GM15510 (cell line): ENCODE measurements around the gene CREB1.

Experiments used
- POLR2A ChIP-seq: IDR thresholded peaks from 3 replicates; pipeline ENCODE4 v1.6.1; 2011; ENCODE audit warnings: borderline replicate concordance; ENCODE audit not compliant: insufficient read length; ENCODE audit errors: extremely low read depth

CREB1 gene

GRCh38 chr2:207561386-207562080, 31.8 kb downstream of the CREB1 start:
- TF ChIP-seq POLR2A: no peak

- TF ChIP-seq POLR2A: no peak
These were observed 36.2 kb downstream of the CREB1 start for GRCh38 chr2:207565736-207566500.

DNA sequence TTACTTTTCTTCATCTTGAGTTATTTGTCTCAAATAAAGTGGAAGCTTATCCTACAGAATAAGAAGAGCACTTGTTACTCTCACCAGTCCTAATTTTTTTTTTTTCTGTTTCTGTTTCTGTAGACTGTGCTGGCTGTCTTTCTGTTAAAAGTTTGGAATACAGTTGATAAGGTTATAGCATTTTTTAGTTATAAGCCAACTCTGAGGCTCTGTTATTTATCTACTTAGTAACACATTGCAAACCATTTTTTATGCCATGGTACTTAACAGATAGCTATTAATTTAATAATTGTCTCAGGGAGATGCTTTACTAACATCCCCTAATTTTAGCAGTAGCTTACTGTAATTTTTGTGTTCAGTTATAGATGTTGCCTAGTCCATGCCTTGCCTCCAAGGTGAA, 37.9 kb downstream of the CREB1 start:
- no peak for TF ChIP-seq POLR2A

DNA sequence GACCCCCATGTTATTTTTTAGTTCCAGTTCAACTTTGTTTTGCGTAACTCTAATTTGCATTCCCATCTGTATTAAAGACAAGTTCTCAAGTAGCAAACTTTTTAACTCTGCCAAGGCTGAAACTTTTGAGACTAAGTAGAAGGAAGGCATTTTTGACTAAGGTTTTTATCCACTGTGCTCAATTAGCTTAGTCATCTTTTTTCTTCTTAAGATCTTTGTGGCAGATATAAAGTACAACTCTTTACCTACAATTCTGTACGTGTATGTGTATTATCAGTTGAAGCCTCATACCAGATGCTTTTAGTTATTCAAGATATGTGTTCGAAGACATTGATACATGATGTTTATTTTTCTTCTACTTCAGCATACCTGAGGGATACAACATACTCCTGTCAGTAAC, 41.6 kb downstream of the CREB1 start:
- TF ChIP-seq POLR2A: no peak

- TF ChIP-seq POLR2A: no peak
These were observed 55.2 kb downstream of the CREB1 start for GRCh38 chr2:207584952-207585351.

DNA sequence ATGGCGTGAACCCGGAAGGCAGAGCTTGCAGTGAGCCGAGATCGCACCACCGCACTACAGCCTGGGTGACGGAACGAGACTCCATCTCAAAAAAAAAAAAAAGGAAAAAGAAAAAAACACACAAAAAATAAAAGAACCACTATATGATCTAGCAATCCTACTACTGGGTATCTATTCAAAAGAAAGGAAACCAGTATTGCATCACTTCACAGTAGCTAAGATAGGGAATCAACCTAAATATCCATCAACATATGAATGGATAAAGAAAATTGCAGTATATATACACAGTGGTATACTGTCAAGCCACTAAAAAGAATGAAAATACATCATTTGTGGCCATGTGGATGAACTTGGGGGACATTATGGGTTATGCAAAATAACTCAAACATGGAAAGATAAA, 57.5 kb downstream of the CREB1 start:
- TF ChIP-seq POLR2A: no peak

- TF ChIP-seq POLR2A: no peak
These were observed 59.4 kb downstream of the CREB1 start for GRCh38 chr2:207589143-207589542.

- TF ChIP-seq POLR2A: no peak
These were observed 63.5 kb downstream of the CREB1 start for GRCh38 chr2:207593277-207593676.

GRCh38 chr2:207594264-207594663, 64.5 kb downstream of the CREB1 start:
- TF ChIP-seq POLR2A: no peak

DNA sequence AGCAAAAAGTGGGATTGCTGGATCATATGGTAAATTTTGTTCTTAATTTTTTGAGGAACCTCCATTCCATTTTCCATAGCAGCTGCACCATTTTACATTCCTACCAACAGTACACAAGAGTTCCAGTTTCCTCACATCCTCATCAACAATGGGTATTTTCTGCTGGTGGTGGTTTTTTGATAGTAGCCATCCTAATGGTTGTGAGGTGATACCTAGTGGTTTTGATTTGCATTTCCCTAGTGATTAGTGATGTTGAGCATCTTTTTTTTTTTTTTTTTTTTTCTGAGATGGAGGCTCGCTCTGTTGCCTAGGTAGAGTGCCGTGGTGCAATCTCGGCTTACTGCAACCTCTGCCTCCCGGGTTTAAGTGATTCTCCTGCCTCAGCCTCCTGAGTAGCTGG, 65.0 kb downstream of the CREB1 start:
- TF ChIP-seq POLR2A: no peak

- no peak for TF ChIP-seq POLR2A
These were observed 69.9 kb downstream of the CREB1 start for GRCh38 chr2:207599636-207600035.

DNA sequence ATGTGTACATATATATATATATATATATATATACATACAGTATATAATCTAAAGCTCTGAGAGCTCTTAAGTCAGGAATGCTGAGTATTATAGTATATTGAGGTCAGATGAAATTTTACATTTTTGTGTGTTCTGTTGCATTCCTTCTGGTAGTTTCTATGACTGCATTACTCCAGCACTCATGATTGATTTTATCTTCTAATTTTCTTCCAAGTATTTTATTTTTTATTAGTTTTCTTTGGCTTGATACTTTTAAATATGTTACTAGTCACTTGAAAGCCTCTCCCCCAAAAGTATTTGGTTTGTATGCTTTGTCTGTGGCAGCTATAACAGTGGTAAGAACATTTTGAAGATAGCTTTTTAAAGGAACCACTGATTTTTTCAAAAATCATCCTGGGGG, 70.5 kb downstream of the CREB1 start:
- TF ChIP-seq POLR2A: no peak

DNA sequence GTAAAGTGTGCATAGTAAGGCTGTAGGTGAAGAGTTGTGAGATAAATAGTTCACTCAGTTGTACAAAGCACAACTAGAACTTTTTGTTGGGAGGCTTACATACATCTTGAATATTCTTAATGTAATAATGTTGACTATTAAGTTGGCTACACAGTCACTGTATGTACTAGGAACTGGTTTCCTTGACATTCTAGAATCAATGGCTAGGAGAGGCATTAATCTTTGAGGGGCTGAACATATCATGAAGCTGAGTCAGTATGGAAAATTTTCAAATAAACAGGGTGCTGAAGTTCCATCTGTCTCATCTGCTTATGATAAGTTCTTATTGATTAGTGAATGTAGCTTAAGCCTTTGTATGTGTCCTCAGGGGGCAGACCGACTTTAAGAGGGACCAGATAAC, 72.0 kb downstream of the CREB1 start:
- no peak for TF ChIP-seq POLR2A

DNA sequence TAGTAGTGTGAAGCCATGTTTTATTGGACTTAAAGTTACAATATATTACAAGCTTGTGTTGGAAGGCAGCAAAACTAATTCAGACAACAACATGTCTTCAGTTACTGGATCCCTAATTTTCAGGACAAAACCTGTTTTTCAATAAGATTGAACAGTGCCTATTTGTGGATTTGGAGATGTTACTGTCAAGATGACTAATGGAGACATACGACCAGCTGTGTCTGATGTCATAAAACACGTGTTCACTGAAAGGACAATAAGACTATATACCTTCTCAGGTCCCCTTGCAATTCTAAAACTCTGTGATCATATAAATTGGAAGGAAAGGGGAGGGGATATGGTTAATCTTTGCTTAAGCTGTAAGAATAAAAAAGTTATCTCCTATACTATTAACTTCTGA, 73.7 kb downstream of the CREB1 start:
- TF ChIP-seq POLR2A: no peak

DNA sequence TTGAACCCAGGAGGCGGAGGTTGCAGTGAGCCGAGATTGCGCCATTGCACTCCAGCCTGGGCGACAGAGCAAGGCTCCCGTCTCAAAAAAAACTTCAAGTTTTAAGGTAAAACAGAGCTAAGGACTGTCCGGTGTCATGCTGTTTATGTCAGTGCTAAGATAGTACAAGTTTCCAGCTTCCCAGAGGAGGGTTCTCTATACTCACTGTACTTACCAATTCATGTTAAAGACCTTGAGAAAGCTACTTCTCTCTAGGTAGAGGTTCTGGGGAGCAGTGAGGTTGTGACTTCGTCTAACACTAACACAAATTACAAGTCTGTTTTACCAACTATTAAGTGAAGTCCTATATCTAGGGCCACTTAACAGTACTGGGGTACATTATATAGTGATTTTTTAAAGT, 76.6 kb downstream of the CREB1 start:
- TF ChIP-seq POLR2A: no peak

DNA sequence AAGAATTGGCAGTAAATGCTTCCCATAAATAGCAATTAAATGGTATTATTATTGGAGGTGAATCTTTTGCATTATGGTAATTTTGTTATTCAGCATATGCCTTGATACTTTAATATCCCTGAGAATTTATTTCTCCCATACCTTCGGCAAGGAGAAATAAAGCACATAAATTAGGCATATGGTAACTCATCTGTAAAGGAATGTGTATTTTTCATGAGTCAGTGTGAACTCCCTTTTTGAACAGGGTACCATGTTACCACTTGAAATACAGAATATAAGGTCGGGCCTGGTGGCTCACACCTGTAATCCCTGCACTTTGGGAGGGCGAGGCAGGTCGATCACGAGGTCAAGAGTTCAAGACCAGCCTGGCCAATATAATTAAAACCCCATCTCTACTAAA, 77.1 kb downstream of the CREB1 start:
- TF ChIP-seq POLR2A: no peak

GRCh38 chr2:207612714-207613113, 83.0 kb downstream of the CREB1 start:
- TF ChIP-seq POLR2A: no peak

- TF ChIP-seq POLR2A: no peak
These were observed 85.1 kb downstream of the CREB1 start for GRCh38 chr2:207614824-207615223.
